H1 (cell line): ENCODE measurements around the gene SYN1. TPM values are rescaled to one million over a fixed set of nuclear protein-coding genes. Genes with fewer than 3 reads are reported as not detected.

Experiments
- CTCF ChIA-PET: fragments of 300-600 bp; sonication (Branson Sonifier 250); formaldehyde crosslinking; loops from one replicate; lab custom pipeline; 2021; ENCODE audit not compliant: partially characterized antibody; lab: Charles Lee
- POLR2A ChIA-PET: fragments of 300-600 bp; sonication (Branson Sonifier 250); formaldehyde crosslinking; loops from one replicate; lab custom pipeline; 2021; ENCODE audit warnings: inconsistent platforms; ENCODE audit not compliant: partially characterized antibody; lab: Charles Lee
- DNase-seq, 2 experiments: peaks; one replicate each; pipeline versions ENCODE4 v3.0.0 to v3.0.0-alpha.2; 2010 to 2022; ENCODE audit warnings: low spot score in 2 of 2, low read depth in 1 of 2, mixed read lengths in 1 of 2
- FAIRE-seq: peaks from 2 replicates; lab custom pipeline; 2011; peaks lifted over from hg19 to GRCh38; lab: Jason Lieb, UNC
- H2AFZ ChIP-seq: 2 replicates; pipeline ENCODE4 v1.8.1; 2012; ENCODE audit warnings: low read length, inconsistent platforms
- H2AK5ac ChIP-seq: 2 replicates; pipeline ENCODE4 v1.6.1; 2013; ENCODE audit warnings: low read depth, low read length
- H2BK120ac ChIP-seq: replicated peaks from 2 replicates; pipeline ENCODE3; 2013; ENCODE audit warnings: low read depth, low read length, inconsistent platforms
- H2BK12ac ChIP-seq: 2 replicates; pipeline ENCODE4 v1.6.1; 2013; ENCODE audit warnings: low read depth, low read length
- H2BK15ac ChIP-seq: 2 replicates; pipeline ENCODE4 v1.6.1; 2013; ENCODE audit warnings: low read length
- H2BK20ac ChIP-seq: 2 replicates; pipeline ENCODE4 v1.6.1; 2013; ENCODE audit warnings: low read length
- H2BK5ac ChIP-seq: 2 replicates; pipeline ENCODE4 v1.6.1; 2013; ENCODE audit warnings: low read depth, low read length
- H3K14ac ChIP-seq: 2 replicates; pipeline ENCODE4 v1.6.1; 2013; ENCODE audit warnings: inconsistent platforms; ENCODE audit not compliant: insufficient read length
- H3K18ac ChIP-seq: 2 replicates; pipeline ENCODE4 v1.6.1; 2013; ENCODE audit warnings: low read length; ENCODE audit errors: extremely low read depth
- H3K23ac ChIP-seq: 2 replicates; pipeline ENCODE4 v1.6.1; 2013; ENCODE audit warnings: inconsistent platforms; ENCODE audit not compliant: insufficient read length
- H3K23me2 ChIP-seq: 2 replicates; pipeline ENCODE4 v1.6.1; 2013; ENCODE audit warnings: low read depth, low read length
- H3K27ac ChIP-seq: 2 replicates; pipeline ENCODE4 v1.6.1; 2011; ENCODE audit warnings: low read depth, low read length, inconsistent platforms
- H3K27me3 ChIP-seq, 4 experiments: replicated peaks in 1 of 4; 1 replicate in 1 of 4; 2 replicates in 3 of 4; pipeline versions ENCODE4 v1.6.1 to v1.8.1; 2011 to 2013; ENCODE audit warnings: low read length in 3 of 4, mild to moderate bottlenecking in 3 of 4, inconsistent platforms in 2 of 4, mixed read lengths in 2 of 4, moderate library complexity in 1 of 4; ENCODE audit not compliant: control insufficient read depth in 3 of 4, insufficient read depth in 3 of 4; ENCODE audit errors: extremely low read depth in 1 of 4
- H3K36me3 ChIP-seq, 4 experiments: 2 replicates each; pipeline versions ENCODE4 v1.6.1 to v1.8.1; 2011 to 2013; ENCODE audit warnings: mild to moderate bottlenecking in 4 of 4, low read length in 3 of 4, moderate library complexity in 2 of 4, control low read depth in 1 of 4, inconsistent platforms in 1 of 4; ENCODE audit not compliant: insufficient read depth in 4 of 4, control insufficient read depth in 2 of 4
- H3K4ac ChIP-seq: replicated peaks from 2 replicates; pipeline ENCODE3; 2013; ENCODE audit warnings: low read length, low read depth, mixed read lengths, inconsistent platforms; ENCODE audit not compliant: insufficient read length
- H3K4me1 ChIP-seq, 4 experiments: replicated peaks in 1 of 4; 1 replicate in 1 of 4; 2 replicates in 3 of 4; pipeline versions ENCODE4 v1.6.1 to v1.8.1; 2011 to 2013; ENCODE audit warnings: low read length in 3 of 4, inconsistent platforms in 2 of 4, mixed read lengths in 1 of 4; ENCODE audit not compliant: insufficient read depth in 4 of 4, control insufficient read depth in 3 of 4
- H3K4me2 ChIP-seq, 2 experiments: 2 replicates each; pipeline versions ENCODE4 v1.6.1 to v1.8.1; 2011 to 2013; ENCODE audit warnings: low read depth in 2 of 2, low read length in 2 of 2, control low read depth in 1 of 2, inconsistent platforms in 1 of 2, mild to moderate bottlenecking in 1 of 2; ENCODE audit not compliant: insufficient read depth in 1 of 2
- H3K4me3 ChIP-seq, 4 experiments: fragments of 200-600, 300-600 bp in 1 of 4; sonication (generic), shearing (Covaris generic), sonication (Bioruptor Twin) in 1 of 4; 2 replicates each; pipeline versions ENCODE4 v1.5.1 to v1.8.1; 2011 to 2016; ENCODE audit warnings: low read length in 4 of 4, low read depth in 3 of 4, control low read depth in 2 of 4, inconsistent platforms in 2 of 4, mild to moderate bottlenecking in 2 of 4, mixed read lengths in 1 of 4, moderate library complexity in 1 of 4; ENCODE audit not compliant: insufficient read depth in 2 of 4; ENCODE audit errors: extremely low read depth in 1 of 4
- H3K56ac ChIP-seq: replicated peaks from 2 replicates; pipeline ENCODE3; 2013; ENCODE audit warnings: low read depth, mild to moderate bottlenecking, mixed read lengths, low read length, inconsistent platforms; ENCODE audit not compliant: insufficient read length
- H3K79me1 ChIP-seq: 2 replicates; pipeline ENCODE4 v1.6.1; 2013; ENCODE audit warnings: low read depth, low read length, control low read depth
- H3K79me2 ChIP-seq, 2 experiments: 2 replicates each; pipeline versions ENCODE4 v1.6.1 to v1.8.1; 2012 to 2013; ENCODE audit warnings: low read length in 2 of 2, mild to moderate bottlenecking in 2 of 2, inconsistent platforms in 1 of 2; ENCODE audit not compliant: insufficient read depth in 2 of 2, control insufficient read depth in 1 of 2
- H3K9ac ChIP-seq, 4 experiments: replicated peaks in 1 of 4; 1 replicate in 1 of 4; 2 replicates in 3 of 4; pipeline versions ENCODE4 v1.6.1 to v1.8.1; 2011 to 2013; ENCODE audit warnings: low read depth in 3 of 4, low read length in 3 of 4, control low read depth in 2 of 4, mild to moderate bottlenecking in 2 of 4, moderate library complexity in 2 of 4, inconsistent platforms in 1 of 4; ENCODE audit errors: extremely low read depth in 1 of 4
- H3K9me3 ChIP-seq, 2 experiments: 2 replicates each; pipeline versions ENCODE4 v1.6.1 to v1.8.1; 2012 to 2013; ENCODE audit warnings: mild to moderate bottlenecking in 2 of 2, moderate library complexity in 2 of 2, control low read depth in 1 of 2, inconsistent platforms in 1 of 2, low read depth in 1 of 2, low read length in 1 of 2, mixed read lengths in 1 of 2; ENCODE audit not compliant: insufficient read depth in 2 of 2
- H4K20me1 ChIP-seq, 2 experiments: replicated peaks in 1 of 2; 2 replicates each; pipeline versions ENCODE3 to v1.8.1; 2011 to 2013; ENCODE audit warnings: inconsistent platforms in 2 of 2, low read length in 2 of 2, mild to moderate bottlenecking in 1 of 2; ENCODE audit not compliant: insufficient read depth in 2 of 2, control insufficient read depth in 1 of 2
- H4K5ac ChIP-seq: 2 replicates; pipeline ENCODE4 v1.6.1; 2013; ENCODE audit warnings: low read length, low read depth, mixed read lengths, inconsistent platforms; ENCODE audit not compliant: insufficient read length
- H4K8ac ChIP-seq: 2 replicates; pipeline ENCODE4 v1.8.0; 2013; ENCODE audit warnings: mild to moderate bottlenecking, moderate library complexity, low read length, inconsistent platforms; ENCODE audit not compliant: insufficient read depth; ENCODE audit errors: extremely low read depth
- H4K91ac ChIP-seq: replicated peaks from 2 replicates; pipeline ENCODE3; 2013; ENCODE audit warnings: low read length, mixed read lengths, inconsistent platforms; ENCODE audit not compliant: insufficient read length
- BRCA1 ChIP-seq: IDR thresholded peaks from 2 replicates; pipeline ENCODE4 v1.6.1; 2012; ENCODE audit warnings: low read depth, low read length, improper control_type of control experiment
- CREB1 ChIP-seq: IDR thresholded peaks from 2 replicates; pipeline ENCODE4 v1.6.1; 2012; ENCODE audit warnings: inconsistent platforms
- KDM1A ChIP-seq: fragments of 200-600, 300-600 bp; sonication (generic); IDR thresholded peaks from 2 replicates; pipeline ENCODE4 v1.7.1; 2016; ENCODE audit warnings: mild to moderate bottlenecking, low read length, borderline replicate concordance
- SAP30 ChIP-seq: fragments of 300-600 bp; sonication (generic); IDR thresholded peaks from 2 replicates; pipeline ENCODE4 v1.7.1; 2012; ENCODE audit warnings: low read length, moderate library complexity, mild to moderate bottlenecking, inconsistent platforms; ENCODE audit not compliant: insufficient read depth, insufficient replicate concordance
- SP4 ChIP-seq: IDR thresholded peaks from 2 replicates; pipeline ENCODE4 v1.6.1; 2012; ENCODE audit warnings: low read length, inconsistent platforms
- WGBS, 2 experiments: shearing (Covaris generic) in 1 of 2; methylation state at CpG; one replicate each; pipeline versions ENCODE4 v1.1.6 to v1.1.7; 2013 to 2015; ENCODE audit warnings: low lambda C conversion rate in 2 of 2, mixed read lengths in 2 of 2, inconsistent platforms in 1 of 2, low coverage in 1 of 2, missing lambda C conversion rate in 1 of 2; ENCODE audit not compliant: insufficient replicate concordance in 2 of 2, insufficient coverage in 1 of 2, insufficient read length in 1 of 2; ENCODE audit errors: extremely low coverage in 1 of 2, missing lambda C conversion rate in 1 of 2; 5-methylcytosine and 5-hydroxymethylcytosine counted together
- polyA plus RNA-seq, 7 experiments: library from polyadenylated mRNA; depleted of rRNA in 3 of 7; stranded (reverse) in 5 of 7; unstranded in 2 of 7; fragments of >200 nt in 5 of 7; fragments of 200-250 nt in 2 of 7; gene quantifications; 1 replicate in 5 of 7; 2 replicates in 1 of 7; 4 replicates in 1 of 7; pipeline versions ENCODE4 v1.2.1 to v1.2.3, GENCODE V29; 2011 to 2013; ENCODE audit warnings: missing spikeins in 2 of 7, mixed read lengths in 2 of 7
- total RNA-seq: library from RNA; stranded (reverse); fragmentation: NEBNext Ultra II Directional; extraction: Animal tissue kit (Norgen Biotek cat#: 25700); gene quantifications from 2 replicates; pipeline ENCODE4 v1.2.1, GENCODE V29; 2021

Gene SYN1
- total and polyA plus RNA-seq, 2 of the 8 experiments (the other 6 are each of a cell fraction or from before 2014, with no cell fraction given), result 2.1 to 14.1 TPM

DNA sequence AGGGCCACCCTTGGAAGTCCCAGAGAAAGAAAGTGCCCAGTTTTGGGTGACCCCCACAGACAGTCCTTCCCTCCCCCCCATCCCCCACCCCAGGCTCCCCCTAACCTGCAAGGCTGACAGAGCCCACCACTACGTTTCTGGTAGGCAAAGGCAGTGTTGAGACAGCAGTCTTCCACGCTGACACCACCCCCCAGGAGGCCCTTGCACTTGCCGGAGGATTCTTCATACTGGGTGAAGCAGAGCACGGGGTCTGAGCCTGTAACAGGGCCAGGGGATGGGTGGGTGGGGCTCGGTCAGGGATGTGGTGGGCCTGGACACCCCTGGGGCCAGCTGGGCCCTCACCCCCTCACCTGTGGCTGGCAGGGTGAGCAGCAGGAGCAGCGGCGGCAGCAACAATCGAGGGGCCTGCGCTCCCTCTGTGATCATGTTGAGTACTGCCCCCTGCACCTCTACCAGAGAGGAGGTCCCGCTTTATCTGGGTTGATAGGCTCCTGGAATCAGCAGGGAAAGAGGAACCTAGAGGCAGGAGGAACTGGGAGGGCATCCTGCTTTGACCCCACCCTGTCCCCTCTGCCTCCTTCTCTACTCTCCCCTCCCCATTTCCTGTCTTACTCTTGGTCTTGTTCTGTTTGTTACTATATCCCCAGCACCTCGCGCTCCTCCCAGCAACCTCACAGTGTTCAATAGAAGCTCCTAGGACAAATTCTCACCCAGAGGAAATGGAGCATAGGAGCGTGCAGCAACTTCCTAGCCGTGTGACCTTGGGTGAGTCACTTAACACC, 10.0 kb upstream of the SYN1 start, which contains the start of gene CFP:
Gene CFP (minus strand): TSS at position 512 of the 782 bp plus-strand sequence. CDS start 86 bp downstream, at position 426.
- no peak within 1 kb of the TSS for H2BK15ac ChIP-seq
- no peak within 1 kb of the TSS for H2BK5ac ChIP-seq
- no peak within 1 kb of the TSS for H3K4me3 ChIP-seq
- H4K8ac ChIP-seq, result no peak within 1 kb of the TSS
- no peak within 1 kb of the TSS for H2AK5ac ChIP-seq
- ChIA-PET POLR2A (interaction anchor here (0.6 to 1.6 kb wide), 5 partner anchors 15 to 150 kb away, joined by 3 to 5 read pairs (median 3); no protein-coding TSS in a partner anchor), CTCF (interaction anchor here (0.7 to 2.6 kb wide), 7 partner anchors 8 to 60 kb away, joined by 3 to 14 read pairs (median 8); partner anchors contain the start of gene TIMP1)
- no peaks in the 10 kb centered on the region for H3K27me3 ChIP-seq
- no peak within 1 kb of the TSS for H3K9ac ChIP-seq
- H3K27ac ChIP-seq, result no peak within 1 kb of the TSS
- H3K56ac ChIP-seq, result no peak within 1 kb of the TSS
- H2AFZ ChIP-seq, result no peak within 1 kb of the TSS
- 57% methylated on average over 6 of the region's 14 CpGs; no CpG with 5 or more reads in 1 of the 2 experiments for WGBS, 2 experiments
- H4K91ac ChIP-seq, result no peak within 1 kb of the TSS
- FAIRE-seq (no peak), DNase-seq (no peak)
- H3K14ac ChIP-seq, result no peak within 1 kb of the TSS
- no peak within 1 kb of the TSS for H2BK12ac ChIP-seq
- no peaks in the 10 kb centered on the region; a peak in 1 of 8 replicates for H3K36me3 ChIP-seq
- no peaks in the 10 kb centered on the region; a peak in 2 of 7 replicates for H3K4me1 ChIP-seq
- no peaks in the 10 kb centered on the region for H3K79me1 ChIP-seq
- no peaks in the 10 kb centered on the region for H3K9me3 ChIP-seq
- H3K18ac ChIP-seq, result no peak within 1 kb of the TSS
- no peak within 1 kb of the TSS for H2BK20ac ChIP-seq
- no peak within 1 kb of the TSS; a peak in 1 of 4 replicates for H3K4me2 ChIP-seq
- H4K5ac ChIP-seq, result no peak within 1 kb of the TSS
- no peaks in the 10 kb centered on the region for H3K79me2 ChIP-seq
- no peaks in the 10 kb centered on the region for H3K23me2 ChIP-seq
- H2BK120ac ChIP-seq, result no peak within 1 kb of the TSS
- H3K4ac ChIP-seq, result no peak within 1 kb of the TSS
- H4K20me1 ChIP-seq, result no peaks in the 10 kb centered on the region
- H3K23ac ChIP-seq, result no peak within 1 kb of the TSS
- TF ChIP-seq KDM1A (no peak), BRCA1 (no peak), SAP30 (no peak), CREB1 (no peak), SP4 (no peak)
